Activated CD8-positive, alpha-beta memory T cell treated with anti-CD3 and anti-CD28 coated beads, Interleukin-2, amount 50 U/mL, for 48 hours (primary cell): ENCODE measurements around the gene COL6A1.
A peak's percentile ranks its signal among the peaks of the same experiment; 100 is the strongest.

Source experiments
- DNase-seq: peaks from one replicate; pipeline ENCODE4 v3.0.0-alpha.2; 2020

COL6A1 gene

DNA sequence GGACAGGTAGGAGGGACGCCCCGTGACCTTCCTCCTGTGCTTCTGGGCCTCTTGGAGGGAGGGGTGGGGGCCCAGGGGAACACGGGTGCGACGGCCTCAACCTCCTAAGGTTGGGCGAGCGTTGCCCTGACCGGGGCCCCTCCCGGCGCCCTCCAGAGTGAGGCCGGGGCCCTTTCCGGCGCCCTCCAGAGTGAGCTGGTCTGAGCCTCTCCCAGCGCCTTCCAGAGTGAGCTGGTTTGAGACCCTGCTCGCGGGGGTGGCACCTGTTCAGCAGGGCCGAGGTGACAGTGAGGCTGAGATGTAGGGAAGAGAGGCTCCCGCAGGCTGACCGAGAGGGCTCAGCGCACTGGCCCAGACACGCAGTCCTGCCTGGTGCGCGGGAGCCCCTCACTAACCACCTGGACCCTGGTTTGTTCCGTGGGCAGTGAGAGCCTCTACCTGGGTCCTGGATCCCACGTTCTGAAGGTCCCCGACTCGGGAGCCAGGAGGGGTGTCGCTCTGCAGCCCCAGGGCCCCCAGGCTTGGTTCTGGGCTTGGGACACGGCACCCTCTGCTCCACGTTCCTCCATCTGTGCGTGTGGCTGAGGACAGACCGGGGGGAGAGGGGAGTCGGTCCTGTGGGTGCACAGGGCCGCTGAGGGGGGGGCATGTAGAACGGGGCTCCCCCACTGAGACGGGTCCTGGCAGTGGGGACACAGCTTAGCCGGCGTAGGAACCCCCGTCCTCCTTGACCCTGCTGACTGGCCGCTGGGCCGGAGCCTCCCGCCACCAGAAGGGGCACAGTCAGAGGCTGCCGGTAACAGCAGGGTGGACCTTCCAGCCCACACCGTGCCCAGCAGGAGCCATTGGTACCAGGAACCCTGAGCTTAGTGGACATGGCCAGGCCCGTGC, 1.4 kb downstream of the COL6A1 start:
- DNase-seq = no peak

DNA sequence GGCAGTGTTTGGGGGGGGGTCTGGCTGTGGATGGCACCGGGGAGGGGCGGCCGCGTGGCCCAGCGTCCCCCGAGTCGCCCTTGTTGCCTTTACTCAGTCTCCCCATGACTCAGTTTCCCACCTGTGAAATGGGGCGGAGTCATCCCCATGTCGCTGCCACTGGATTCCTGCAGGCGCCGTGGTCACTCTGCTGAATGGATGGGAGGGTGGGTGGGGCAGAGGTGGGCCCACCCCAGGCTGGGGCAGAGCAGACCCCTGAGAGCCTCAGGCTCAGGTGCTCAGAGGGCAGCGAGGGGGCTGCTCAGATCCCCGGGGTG, 2.0 kb downstream of the COL6A1 start:
- DNase-seq = no peak

DNA sequence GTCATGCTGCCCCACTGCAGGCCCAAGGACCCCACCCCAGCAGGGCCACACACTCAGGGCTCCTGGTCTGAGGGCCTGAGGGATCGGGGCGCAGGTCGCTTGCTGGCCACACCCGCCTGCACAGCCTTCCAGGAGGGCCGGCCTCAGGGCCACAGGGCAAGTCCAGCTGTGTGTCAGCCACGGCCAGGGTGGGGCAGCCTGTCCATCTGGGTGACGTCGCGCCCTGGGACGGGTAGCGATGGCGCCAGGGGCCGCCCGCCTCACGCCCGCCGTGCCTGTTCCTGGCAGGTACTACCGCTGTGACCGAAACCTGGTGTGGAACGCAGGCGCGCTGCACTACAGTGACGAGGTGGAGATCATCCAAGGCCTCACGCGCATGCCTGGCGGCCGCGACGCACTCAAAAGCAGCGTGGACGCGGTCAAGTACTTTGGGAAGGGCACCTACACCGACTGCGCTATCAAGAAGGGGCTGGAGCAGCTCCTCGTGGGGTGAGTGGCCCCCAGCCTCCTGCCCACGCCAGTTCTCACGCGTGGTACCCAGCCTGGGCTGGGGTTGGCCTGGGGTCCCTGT, 2.5 kb downstream of the COL6A1 start:
- DNase-seq = no peak

DNA sequence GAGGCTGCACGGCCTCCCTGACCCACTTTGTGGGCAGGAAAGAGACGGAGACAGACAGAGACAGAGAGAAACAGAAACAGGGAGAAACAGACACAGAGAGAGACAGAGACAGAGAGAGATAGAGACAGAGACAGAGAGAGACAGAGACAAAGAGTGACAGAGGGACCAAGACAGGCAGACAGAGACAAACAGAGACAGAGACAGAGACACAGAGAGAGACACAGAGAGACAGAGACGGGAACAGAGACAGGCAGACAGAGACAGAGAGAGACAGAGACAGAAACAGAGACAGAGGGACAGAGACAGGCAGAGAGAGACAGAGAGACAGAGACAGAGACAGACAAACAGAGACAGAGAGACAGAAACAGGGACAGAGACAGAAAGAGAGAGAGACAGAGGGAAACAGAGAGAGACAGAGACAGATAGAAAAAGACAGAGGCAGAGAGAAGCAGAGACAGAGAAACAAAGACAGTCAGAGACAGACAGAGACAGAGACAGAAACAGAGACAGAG, 3.1 kb downstream of the COL6A1 start:
- DNase-seq = no peak

DNA sequence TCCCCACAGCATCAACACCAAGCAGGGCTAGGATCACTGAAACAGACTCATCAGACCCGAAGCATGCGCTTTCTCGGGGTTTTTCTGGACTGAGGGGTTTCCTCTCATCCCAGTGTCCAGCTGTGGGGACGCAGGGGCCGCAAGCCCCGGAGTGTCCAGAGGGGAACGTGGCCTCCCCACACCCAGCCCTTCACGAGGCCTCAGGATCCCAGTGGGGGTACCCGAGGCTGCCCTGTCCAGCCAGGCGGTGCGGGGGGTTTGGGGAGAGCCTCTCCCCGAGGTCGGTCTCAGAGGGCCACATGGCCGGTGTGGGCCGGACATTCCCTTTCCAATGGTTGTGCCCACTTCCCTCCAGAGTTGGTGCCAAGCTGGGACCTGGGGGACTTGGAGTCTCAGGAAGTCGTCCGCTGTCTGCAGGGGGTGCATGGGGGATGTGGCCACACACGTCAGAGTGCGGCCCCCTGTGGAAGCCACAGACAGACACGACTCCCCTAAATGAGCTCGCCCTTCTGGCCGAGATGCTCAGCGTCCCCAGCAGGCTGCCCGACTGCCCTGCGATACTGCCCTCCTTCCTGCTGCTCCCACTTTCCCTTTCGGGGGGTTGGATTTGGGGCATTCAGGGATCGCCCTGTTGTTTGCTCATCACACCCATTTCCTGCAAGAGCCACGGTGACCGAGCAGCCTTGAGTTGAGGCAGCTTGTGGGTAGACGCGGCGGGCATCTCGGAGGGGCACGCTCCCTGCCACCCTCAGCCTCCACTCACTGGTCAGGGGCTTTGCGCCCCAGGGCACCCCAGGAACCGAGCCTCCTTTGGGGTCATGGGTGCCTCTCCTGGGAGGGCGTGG, 4.1 kb downstream of the COL6A1 start:
- DNase-seq = no peak

DNA sequence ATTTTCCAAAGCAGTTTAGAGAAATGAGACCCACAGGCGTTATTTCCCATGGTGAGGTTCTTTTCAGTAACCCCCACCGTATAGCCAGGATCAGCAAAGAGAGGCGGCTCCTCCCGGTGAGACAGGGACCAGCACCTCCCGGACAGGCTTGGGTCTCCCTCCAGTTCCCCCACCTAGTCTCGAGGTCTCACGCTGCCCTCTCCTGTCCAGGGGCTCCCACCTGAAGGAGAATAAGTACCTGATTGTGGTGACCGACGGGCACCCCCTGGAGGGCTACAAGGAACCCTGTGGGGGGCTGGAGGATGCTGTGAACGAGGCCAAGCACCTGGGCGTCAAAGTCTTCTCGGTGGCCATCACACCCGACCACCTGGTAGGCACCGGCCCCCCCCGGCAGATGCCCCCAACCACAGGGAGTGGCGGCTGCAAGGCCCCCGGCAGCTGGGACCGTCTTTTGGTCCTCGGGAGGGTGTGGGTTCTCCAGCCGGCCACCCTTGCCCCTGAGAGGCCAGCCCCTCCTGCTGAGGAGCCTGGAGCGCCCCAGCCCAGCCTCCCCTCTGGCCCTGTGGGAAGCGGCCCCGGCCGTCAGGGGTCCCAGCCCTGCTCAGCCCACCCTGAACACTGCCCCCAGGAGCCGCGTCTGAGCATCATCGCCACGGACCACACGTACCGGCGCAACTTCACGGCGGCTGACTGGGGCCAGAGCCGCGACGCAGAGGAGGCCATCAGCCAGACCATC, 4.9 kb downstream of the COL6A1 start:
- no peak for DNase-seq

DNA sequence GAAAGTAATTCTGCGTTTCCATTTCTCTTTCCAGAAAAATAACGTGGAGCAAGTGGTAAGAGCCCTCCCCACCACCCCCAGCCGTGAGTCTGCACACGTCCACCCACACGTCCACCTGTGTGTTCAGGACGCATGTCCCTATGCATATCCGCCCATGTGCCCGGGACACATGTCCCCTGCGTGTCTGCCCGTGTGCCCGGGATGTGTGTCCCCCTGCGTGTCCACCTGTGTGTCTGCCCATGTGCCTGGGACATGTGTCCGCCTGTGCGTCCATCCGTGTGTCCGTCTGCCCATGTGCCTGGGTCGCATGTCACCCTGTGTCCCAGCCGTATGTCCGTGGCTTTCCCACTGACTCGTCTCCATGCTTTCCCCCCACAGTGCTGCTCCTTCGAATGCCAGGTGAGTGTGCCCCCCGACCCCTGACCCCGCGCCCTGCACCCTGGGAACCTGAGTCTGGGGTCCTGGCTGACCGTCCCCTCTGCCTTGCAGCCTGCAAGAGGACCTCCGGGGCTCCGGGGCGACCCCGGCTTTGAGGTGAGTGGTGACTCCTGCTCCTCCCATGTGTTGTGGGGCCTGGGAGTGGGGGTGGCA, 5.6 kb downstream of the COL6A1 start:
- DNase-seq = no peak

DNA sequence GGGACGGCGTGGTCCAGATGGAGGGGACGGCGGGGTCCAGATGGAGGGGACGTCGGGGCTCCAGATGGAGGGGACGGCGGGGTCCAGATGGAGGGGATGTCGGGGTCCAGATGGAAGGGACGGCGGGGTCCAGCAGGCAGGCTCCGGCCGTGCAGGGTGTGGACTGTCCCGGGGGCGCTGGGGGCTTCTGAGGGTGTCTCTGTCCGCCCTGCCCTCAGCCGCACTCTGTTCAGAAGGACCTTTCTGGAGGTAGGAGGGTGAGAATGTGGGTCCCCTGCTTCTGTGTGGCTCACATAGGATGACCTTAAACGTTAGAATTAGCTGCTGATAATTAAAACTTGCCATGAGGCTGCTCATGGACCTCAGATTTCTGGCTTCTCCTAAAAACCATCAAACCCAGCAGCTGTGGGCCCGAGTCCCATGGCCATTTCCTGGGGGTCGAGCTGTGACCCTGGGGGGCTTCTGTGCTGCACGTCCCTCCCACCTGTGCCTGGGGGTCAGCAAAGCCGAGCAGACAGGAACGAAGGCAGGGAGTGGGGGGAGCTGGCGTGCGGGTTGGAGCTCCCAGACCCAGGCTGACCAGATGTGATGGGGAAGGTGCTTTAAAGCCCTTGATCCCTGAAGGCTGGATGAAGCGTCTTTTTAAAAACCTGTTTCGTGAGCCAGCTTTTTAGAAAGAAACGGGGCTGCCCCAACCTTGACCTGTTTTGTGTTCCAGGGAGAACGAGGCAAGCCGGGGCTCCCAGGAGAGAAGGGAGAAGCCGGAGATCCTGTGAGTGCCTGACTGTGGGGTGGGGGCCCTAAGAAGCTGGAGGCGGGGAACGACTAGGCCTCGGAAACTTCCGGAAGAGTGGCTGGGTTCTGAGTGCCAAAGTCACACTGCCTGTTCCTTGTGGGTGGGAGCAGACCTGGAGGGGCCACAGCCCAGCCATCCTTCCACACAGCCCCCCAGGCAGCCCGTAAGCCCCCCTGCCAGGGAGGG, 7.1 kb downstream of the COL6A1 start:
- DNase-seq = no peak

DNA sequence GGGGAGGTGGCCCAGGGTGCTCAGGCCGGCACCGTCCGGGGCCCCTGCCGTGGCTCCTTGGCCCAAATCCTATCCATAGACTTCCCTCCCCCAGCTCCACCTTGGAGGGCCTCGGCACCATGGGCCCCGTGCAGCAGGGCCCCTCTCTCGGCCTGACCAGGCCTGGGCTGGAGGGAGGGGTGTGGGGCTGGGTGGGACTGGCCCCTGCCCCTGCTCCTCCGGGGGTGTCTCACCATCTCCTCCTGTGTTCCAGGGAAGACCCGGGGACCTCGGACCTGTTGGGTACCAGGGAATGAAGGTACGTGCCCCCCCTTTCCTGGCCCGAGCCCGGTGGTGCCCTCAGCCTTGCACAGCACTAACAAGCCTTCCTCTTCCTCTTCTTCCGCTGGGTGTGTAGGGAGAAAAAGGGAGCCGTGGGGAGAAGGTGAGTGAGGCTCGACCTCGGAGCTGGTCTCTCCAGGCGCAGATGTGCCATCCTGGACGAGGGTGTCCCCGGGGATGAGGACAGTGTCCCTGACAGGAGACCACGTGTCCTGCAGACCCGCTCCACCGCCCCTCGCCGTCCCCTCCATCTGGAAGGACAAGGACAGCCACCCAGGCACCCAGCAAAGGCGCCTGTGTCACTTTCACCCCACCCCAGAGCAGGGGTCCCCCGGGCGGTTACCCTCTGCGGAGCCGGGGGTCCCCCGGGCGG, 7.9 kb downstream of the COL6A1 start:
- no peak for DNase-seq

DNA sequence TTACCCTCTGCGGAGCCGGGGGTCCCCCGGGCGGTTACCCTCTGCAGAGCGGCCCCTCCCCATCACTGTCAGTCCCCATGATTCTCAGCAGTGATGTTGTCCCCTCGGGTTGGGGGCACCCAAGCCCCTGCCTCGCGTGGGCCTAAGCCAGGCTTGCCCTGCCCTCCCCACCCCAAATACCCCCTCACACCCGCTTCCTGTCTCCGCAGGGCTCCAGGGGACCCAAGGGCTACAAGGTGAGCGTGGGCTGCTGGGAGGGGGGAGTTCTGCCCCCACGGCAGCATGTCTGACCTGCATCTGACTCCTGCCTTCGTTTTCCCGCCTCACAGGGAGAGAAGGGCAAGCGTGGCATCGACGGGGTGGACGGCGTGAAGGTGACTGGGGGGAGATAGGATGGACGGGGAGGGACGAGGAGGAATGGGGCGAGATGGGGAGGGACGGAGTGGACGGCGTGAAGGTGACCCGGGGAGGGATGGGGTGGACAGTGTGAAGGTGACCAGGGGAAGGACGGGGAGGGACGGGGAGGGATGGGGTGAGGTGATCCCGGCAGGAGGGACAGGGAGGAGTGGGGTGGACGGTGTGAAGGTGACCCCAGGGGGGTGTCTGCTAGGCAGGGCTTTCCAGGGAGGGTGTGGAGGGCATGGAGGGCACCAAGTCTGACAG, 8.6 kb downstream of the COL6A1 start:
- no peak for DNase-seq

DNA sequence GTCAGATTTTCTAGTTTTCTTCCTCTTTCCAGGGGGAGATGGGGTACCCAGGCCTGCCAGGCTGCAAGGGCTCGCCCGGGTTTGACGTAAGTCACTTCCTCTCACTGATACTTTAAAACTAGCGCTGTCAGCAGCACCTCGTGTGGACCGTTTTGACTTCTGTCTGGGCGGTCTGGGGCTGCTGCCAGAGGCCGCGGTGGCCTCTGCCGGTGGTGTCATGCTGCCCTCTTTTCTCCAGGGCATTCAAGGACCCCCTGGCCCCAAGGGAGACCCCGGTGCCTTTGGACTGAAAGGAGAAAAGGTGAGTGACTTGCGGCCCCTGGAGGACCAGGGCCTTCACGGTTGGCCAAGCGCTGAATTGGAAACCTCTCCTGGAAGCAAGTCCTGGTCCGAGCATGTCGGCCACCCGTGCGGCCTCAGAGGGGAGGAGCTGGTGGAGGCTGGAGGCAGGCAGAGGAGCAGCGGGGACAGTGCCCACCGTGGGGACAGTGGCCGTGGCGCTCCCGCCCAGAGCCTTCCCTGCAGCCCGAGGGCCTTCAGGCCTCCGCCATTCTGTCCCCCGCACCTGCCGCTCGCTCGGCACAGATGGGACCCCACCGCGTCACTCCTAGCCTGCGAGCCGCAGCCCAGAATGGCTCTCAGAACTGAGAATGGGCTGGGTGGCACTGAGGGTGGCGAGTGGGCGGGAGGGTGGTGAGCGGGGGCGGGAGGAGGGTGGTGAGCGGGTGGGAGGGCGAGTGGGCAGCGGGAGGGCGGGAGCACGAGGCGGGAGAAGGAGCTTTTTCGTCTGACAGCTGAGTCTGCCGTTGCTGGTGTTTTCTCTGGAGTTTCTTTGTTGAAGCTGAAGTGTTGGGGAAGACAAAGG, 9.4 kb downstream of the COL6A1 start:
- DNase-seq = peak; percentile 40

DNA sequence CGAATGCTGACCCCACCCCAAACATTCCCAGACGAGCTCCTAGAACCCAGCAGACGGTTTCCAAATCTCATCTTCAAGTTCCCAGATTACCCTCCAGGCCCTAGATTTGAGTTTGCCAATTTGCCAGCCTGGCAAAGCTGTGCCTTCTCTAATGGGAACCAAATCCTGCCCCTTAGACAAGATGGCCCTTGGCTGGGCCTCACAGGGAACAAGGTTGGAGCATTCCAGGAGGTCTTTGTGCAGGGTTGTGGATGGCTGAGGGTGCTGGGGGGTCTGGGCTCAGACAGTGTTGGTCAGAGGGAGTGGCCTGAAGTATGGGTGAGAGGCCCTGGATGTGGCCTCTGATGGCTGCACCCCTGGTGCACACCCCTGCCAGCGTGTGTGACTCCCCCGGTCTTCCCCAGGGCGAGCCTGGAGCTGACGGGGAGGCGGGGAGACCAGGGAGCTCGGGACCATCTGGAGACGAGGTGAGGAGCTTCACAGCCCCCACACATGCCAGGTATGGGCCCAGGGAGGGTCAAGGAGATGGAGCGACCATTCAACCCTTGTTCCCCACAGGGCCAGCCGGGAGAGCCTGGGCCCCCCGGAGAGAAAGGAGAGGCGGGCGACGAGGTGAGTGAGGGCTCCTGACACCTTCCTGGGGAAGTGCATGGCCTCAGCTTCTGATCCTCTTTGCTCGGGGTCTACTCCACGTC, 10.2 kb downstream of the COL6A1 start:
- DNase-seq = peak; percentile 33

DNA sequence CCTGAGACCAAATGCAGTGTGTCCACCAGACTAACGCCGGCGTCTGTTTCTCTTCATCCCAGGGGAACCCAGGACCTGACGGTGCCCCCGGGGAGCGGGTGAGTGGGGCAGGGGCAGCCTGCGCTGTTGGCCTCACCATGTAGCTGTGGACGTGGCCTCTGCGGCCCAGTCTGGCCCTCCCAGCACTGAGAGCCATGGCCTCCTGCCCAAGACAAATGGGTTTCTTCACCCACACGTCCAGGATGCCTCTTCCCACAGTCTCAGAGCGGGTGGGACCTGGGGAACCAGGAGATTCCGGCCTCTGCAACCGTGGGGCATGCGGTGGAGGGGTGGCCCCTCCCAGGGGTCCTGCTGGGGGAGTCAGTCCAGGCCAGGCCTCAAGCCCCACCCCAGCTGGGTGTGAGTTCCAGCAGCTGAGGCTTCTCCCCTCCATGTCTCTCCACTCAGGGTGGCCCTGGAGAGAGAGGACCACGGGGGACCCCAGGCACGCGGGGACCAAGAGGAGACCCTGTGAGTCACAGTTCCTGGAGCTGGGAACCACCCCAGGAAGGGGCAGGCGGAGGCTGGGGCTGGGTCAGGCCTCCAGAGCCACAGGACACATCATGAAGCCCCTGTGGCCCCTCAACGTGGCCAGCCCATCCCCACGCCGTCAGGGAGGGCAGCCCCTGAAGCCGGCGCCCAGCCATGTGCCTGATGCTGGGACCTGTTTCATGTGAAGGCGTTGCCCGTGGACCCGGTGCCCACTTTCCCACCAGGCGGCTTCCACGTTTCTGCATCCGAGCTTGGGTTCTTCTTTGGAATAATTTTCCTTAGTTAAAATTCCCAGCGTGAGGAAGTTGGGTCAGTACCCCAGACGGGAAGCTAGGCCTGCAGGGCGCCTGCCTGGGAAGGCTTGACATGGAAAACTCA, 11.0 kb downstream of the COL6A1 start:
- DNase-seq = peak; percentile 40

DNA sequence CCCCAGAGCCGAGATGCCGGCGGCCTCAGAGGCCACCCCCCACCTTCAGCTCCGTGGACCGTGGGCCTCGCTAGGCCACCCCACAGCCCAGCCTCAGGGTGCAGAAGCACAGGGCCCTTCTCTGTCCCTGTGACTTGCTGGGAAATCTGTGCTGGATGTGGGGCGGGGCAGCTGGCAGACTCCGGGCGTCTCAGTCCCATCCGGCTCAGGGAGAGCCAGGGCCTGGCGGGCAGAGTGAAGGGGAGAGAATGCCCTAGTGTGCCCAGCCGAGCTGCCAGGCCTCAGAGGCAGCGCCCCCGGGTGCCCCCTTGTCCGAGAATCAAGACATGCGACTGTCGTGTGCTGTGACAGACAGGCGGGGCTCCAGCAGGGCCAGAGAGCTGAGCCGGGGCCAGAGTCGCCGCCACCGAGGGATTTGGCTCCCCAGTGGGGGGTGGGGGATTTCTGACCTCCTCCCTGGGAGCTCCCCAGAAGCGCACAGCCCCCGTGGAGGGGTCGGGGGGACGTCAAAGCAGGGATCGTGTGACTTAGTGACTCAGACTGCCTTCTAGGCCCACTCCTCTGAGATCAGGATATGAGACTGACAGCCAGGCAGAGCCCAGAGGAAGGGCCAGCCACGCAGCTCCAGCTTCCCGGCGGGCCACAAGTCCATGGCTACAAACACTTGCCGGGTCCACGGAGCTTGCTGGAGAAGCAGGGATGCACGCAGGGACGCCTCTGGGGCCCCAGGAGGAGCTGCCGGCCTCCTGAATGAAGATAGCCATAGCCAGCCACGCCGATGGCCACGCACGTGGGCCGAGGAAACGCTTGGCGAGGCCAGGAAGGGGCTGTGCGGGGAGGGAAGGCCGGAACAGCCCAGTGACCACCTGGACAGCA, 11.9 kb downstream of the COL6A1 start:
- DNase-seq = peak; percentile 45

DNA sequence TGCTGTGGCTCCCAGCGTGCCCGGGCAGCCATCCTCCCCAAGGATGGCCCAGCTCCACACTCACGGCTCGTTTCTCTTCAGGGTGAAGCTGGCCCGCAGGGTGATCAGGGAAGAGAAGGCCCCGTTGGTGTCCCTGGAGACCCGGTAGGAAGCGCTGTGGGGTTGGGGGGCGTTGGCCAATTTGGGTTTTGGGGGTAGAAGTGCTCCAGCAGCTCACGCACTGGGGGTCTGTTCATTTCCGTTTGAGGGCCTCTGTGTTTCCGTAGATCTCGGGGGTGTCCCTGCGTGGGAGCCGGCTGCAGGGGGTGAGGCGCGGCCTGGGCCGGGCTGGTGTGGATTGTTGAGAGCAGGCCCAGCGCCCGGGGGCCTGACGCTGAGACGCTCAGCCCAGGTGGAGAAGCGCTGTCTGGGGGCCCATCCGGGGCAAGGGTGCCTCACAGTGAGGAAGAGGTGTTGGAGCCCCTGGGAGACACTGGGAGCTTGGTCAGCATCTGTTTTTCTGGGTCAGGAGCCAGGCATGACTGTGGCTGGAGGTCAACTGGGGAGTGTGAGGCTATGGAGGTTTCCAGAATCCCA, 12.6 kb downstream of the COL6A1 start:
- no peak for DNase-seq
